AG10803 (cell line): ENCODE measurements around the gene WFIKKN1.

ENCODE experiments used
- DNase-seq: peaks from one replicate; pipeline ENCODE4 v3.0.0; 2010; ENCODE audit warnings: low read depth
- H3K4me3 ChIP-seq: 2 replicates; pipeline ENCODE4 v1.5.1; 2011; ENCODE audit warnings: mild to moderate bottlenecking, low read length, control low read depth
- TF ChIP-seq, protein P1 (sequence below): conservative IDR thresholded peaks from 2 replicates; pipeline ENCODE4 v1.5.1; 2011; ENCODE audit warnings: mild to moderate bottlenecking, low read length, control low read depth, inconsistent platforms

Gene WFIKKN1

GRCh38 chr16:641326-642188 is 10.8 kb downstream of the WFIKKN1 start, which contains the start of gene MCRIP2:
TSS of gene MCRIP2 (plus strand) at chr16:641828. CDS start at chr16:641992, 164 bp downstream.
- peak within 1 kb of the TSS; percentile 77 for H3K4me3 ChIP-seq
- TF ChIP-seq, protein P1, sequence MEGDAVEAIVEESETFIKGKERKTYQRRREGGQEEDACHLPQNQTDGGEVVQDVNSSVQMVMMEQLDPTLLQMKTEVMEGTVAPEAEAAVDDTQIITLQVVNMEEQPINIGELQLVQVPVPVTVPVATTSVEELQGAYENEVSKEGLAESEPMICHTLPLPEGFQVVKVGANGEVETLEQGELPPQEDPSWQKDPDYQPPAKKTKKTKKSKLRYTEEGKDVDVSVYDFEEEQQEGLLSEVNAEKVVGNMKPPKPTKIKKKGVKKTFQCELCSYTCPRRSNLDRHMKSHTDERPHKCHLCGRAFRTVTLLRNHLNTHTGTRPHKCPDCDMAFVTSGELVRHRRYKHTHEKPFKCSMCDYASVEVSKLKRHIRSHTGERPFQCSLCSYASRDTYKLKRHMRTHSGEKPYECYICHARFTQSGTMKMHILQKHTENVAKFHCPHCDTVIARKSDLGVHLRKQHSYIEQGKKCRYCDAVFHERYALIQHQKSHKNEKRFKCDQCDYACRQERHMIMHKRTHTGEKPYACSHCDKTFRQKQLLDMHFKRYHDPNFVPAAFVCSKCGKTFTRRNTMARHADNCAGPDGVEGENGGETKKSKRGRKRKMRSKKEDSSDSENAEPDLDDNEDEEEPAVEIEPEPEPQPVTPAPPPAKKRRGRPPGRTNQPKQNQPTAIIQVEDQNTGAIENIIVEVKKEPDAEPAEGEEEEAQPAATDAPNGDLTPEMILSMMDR, result no peak
- peak; percentile 72 for DNase-seq

DNA sequence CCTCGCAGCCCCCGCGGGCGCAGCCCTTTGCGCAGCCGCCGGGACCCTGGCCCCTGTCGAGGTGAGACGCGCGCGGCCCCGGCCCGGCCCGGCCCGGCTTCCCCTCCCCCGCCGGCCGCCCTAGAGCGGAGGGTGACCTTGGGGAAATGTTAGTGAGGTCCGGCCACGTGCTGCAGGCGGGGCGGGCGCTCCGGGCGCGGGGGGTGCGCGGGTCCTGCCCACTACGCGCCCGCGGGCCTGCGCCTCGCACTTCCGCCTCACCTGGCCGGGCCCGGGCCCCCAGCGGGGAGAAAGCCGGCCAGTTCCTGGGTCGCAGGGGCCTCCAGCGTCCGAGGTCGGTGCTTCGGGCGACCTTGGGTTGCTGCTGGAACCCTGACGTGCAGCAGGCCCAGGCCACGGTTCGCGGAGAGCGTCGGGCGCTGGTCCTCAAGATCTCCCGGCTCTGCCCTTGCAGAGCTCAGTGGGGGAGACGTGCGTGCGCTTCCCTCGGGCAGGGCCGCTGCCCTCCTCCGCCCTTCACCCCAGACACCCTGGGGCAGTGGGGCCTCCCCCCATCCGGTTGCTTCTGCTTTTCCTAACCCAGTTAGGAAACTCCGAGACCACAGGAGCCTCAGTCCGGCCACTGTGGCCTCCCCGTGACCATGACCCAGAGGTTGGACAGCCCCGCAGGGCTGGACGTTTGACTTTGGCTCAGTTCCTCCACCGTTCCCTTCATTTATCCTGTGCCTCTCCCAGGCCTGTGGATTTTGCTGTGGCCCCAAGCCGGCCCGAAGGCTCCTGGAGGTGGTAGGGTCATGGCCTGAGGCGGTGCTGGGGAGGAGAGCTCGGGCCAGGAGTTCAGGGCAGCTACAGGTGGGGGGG is 11.6 kb downstream of the WFIKKN1 start:
- H3K4me3 ChIP-seq, result peak overlapping the region; percentile 77
- no peak for DNase-seq
- TF ChIP-seq, protein P1, result no peak

GRCh38 chr16:643050-643368 is 12.2 kb downstream of the WFIKKN1 start:
- TF ChIP-seq, protein P1, result no peak
- H3K4me3 ChIP-seq, result peak overlapping the region; percentile 77

GRCh38 chr16:644556-644955 is 13.8 kb downstream of the WFIKKN1 start:
- DNase-seq, result no peak
- TF ChIP-seq, protein P1, result no peak
- H3K4me3 ChIP-seq, result no peak overlapping the region

More at GRCh38 chr16:643050-643368, 12.2 kb downstream of the WFIKKN1 start:
- no peak for DNase-seq

GRCh38 chr16:645852-646678 is 15.3 kb downstream of the WFIKKN1 start:
- no peak for DNase-seq
- TF ChIP-seq, protein P1, result no peak
- H3K4me3 ChIP-seq, result no peak overlapping the region

GRCh38 chr16:646679-647172 is 15.9 kb downstream of the WFIKKN1 start:
- H3K4me3 ChIP-seq, result no peak overlapping the region
- no peak for DNase-seq
- TF ChIP-seq, protein P1, result no peak
